Hematopoietic multipotent progenitor cell treated with erythropoietin and hydrocortisone succinate and interleukin-3 and kit ligand, for 6 days (in vitro differentiated cells): ENCODE measurements around the gene MT1G.
"Not testable (repeated sequence)": the region's sequence is repeated elsewhere in the genome, so short reads cannot be mapped to it uniquely, and the experiment has no call there.

Source experiments
- DNase-seq: peaks from one replicate; pipeline ENCODE4 v3.0.0-alpha.2; 2015

MT1G gene

DNA sequence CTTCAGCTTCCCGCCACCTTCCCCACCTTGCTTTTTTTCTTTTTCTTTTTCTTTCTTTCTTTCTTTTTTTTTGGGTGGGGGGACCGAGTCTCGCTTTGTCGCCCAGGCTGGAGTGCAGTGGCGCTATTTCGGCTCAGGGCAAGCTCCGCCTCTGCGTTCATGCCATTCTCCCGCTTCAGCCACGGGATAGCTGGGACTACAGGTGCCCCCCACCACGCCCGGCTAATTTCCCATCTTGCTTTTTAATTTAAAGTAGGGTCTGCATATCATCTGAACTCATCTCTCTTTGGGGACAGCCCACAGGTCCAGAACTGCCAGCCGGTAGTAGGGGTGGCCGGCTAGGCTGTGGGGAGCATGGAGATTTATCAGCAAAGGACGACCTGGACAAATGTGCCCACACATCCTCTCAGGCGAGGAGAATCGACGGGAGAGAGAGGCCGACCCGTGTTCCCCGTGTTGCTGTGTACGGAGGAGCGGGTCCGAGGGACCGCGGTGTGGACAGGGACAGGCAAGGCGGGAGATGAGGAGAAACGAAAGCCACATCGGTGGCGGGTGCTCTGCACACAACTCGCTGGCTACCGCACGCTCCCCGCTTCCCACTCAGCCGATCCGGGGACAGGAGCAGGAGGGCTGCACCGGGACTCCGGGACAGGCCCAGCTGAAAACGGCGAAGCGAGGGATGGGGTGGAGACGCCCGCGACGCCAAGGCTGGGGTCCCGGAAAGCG, 33.0 kb downstream of the MT1G start:
- no peak for DNase-seq

DNA sequence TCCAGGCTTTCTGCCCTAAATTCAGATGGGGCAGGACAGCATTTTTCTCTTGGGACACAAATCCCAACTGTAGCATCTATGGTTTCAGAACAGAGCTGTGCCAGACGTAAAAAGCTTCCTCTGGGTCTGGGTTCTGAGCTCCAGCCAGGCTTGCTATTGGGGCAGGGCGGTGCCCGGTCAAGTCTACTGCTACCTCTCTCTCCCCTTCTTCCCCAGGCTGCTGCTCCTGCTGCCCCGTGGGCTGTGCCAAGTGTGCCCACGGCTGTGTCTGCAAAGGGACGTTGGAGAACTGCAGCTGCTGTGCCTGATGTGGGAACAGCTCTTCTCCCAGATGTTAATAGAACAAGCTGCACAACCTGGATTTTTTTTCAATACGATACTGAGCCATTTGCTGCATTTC, 34.3 kb downstream of the MT1G start:
- DNase-seq, result no peak

DNA sequence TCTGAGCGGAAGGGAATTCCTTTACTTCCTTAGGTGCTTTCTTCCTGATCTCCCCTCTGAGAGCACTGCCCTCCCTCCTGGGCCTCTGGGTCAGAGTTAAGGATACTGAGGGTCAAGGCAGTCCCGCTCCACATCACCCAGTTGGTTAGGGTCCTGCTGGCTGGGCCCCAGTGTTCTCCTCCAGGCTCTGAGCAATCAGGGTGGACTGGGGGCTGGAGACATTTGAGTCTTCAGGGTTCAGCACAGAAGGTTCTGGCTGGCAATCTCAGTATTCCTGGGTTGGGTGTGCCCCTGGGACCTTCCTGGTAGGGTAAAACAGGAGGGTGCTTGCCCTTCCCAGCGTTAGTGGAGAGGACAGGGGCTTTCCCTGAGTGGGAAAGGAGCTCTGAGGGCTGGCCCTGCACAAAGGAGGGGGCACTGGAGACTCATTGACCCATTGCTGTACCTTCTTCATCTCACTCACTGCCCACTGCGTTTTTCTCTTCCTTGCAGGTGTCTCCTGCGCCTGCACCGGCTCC, 35.0 kb downstream of the MT1G start:
- no peak for DNase-seq

DNA sequence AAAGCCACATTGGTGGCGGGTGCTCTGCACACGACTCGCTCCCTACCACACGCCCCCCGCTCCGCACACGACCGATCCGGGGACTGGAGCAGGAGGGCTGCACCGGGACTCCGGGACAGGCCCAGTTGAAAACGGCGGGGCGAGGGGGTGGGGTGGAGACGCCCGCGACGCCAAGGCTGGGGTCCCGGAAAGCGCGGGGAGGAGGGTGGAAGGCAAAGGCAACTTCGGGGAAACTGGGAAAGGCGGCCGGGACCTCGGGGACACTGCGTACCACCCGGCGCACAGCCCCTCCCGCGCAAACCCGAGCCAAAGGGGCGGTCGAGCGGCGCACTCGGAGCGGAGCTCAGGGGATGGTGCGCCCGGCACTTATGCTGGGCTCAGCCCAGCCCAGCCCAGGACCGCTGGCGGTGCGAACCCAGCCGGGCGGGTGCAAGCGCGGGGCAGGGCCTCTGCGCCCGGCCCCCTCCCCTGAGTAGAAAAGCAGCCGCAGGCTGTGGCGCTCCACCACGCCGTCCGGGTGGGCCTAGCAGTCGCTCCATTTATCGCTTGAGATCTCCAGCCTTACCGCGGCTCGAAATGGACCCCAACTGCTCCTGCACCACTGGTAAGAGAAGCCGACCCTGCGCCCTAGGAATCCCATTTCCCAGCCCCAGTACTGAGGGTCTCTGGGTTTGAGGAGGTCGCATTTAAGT, 35.6 kb downstream of the MT1G start, which contains the start of gene MT1M:
MT1M (plus strand) TSS at position 504 of the 692 bp plus-strand sequence; CDS start at position 577, 73 bp downstream.
- peak; percentile 41 for DNase-seq

DNA sequence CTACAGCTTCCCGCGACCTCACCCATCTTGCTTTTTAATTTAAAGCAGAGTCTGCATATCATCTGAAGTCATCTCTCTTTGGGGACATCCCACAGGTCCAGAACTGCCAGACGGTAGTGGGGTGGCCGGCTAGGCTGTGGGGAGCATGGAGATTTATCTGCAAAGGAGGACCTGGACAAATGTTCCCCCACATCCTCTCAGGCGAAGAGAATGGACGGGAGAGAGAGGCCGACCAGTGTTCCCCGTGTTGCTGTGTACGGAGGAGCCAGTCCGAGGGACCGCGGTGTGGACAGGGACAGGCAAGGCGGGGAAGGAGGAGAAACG, 36.1 kb downstream of the MT1G start:
- DNase-seq, result no peak

DNA sequence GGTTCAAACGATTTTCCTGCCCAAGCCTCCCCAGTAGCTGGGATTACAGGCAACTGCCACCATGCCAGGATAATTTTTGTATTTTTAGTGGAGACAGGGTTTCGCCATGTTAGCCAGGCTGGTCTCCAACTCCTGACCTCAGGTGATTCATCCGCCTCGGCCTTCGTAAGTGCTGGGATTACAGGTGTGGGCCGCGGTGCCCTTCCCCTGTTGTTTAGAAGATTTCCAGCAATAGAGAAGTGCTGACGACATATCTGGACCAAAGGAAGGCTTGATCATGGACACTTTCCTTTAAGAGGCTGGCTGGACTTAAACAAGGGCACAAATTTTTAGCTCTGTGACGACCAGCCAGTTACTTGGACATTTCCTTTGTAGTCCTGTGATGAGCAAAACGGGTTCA, 36.7 kb downstream of the MT1G start:
- DNase-seq, result no peak

DNA sequence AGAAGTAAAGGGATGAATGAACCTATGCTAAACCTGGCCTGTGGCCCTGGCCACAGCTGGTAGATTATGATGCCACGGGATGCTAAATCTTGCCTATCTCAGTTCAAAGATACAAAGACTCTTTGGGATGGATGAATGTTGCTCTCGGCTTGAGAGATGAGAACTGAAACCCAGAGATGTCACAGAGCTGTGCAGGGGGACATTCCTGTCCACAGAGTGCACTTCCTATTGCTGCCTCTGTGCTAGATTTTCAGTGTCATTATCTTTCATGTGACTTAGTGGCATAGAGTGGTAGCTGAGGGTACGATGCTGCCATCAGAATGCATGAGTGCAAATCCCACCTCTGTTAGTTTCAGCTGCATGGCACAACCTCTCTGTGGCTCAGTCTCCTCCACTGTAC, 37.7 kb downstream of the MT1G start:
- DNase-seq, result no peak

DNA sequence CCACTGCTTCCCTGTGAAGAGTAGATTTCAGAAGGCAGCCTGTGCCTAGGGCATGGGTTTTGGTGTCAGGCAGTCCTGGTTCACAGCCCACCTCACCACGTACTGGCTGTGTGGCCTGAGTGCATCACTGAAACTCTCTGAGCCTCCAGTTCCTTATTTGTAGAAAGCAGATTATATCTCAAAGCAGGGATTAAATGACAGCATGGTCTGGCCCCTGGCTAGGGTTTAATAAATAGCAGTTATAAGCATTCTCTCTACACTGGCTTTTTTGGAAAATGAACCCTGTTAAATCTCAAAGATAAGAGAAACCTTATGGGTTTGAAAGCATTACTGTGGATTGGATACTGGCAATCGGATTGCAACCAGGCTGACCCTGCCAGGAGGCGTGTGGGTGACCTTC, 38.3 kb downstream of the MT1G start:
- no peak for DNase-seq

DNA sequence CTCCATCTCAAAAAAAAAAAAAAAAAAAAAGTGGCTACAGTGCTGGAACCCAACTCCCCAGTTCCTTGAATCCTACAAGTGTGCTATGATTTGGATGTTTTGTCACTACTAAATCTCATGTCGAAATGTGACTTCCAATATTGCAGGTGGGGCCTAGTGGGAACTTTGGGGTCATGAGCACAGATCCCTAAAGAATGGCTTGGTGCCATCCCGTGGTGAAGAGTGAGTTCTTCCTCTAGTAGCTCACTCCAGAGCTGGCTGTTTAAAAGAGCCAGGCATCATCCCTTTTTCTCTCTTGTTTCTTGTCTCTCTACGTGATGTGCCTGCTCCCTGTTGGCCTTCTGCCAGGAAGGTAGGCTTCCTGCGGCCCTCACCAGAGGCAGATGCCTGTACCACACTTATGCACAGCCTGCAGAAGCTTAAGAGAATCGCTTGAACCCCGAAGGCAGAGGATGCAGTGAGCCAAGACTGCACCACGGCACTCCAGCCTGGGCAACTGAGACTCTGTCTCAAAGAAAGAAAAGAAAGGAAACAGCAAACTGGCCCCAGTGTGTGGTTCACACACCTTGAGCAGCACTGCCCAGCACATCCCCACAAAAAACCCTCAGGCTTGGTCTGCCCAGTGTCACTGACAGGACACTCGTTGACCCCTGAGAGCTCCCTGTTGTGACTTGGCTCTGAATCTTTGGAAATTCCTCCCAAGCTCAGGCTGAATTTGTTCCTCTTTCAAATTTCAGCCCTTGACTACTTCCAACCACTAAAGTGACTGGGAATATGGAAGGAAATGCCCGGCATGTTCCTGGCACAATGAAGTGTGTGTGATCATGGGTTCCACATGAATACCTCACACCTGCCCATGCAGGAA, 39.1 kb downstream of the MT1G start:
- no peak for DNase-seq

DNA sequence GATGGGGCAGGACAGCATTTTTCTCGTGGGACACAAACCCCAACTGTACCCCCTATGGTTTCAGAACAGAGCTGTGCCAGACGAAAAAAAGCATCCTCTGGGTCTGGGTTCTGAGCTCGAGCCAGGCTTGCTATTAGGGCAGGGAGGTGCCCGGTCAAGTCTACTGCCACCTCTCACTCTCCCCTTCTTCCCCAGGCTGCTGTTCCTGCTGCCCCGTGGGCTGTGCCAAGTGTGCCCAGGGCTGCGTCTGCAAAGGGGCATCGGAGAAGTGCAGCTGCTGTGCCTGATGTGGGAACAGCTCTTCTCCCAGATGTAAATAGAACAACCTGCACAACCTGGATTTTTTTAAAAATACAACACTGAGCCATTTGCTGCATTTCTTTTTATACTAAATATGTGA, 41.2 kb downstream of the MT1G start:
- DNase-seq, result no peak

DNA sequence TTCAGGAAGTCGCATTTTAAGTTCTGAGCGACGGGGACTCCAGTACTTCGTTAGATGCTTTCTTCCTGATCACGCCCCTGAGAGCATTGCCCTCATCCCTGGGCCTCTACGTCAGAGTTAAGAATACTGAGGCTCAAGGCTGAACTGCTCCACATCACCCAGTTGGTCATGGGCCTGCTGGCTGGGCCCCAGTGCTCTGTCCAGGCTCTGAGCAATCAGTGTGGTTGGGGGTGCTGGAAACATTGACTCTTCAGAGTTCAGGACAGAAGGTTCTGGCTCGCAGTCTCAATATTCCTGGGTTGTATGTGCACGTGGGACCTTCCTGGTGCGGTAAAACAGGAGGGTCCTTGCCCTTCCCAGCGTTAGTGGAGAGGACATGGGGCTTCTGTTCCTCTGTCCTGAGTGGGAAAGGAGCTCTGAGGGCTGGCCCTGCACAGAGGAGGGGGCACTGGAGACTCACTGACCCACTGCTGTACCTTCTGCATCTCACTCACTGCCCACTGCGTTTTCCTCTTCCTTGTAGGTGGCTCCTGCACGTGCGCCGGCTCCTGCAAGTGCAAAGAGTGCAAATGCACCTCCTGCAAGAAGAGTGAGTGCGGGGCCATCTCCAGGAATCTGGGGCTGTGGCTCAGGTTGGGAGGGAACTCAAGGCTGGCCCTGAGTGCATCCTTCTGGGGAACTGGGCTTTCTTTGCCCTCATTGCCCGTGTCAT, 41.8 kb downstream of the MT1G start:
- DNase-seq, result no peak

DNA sequence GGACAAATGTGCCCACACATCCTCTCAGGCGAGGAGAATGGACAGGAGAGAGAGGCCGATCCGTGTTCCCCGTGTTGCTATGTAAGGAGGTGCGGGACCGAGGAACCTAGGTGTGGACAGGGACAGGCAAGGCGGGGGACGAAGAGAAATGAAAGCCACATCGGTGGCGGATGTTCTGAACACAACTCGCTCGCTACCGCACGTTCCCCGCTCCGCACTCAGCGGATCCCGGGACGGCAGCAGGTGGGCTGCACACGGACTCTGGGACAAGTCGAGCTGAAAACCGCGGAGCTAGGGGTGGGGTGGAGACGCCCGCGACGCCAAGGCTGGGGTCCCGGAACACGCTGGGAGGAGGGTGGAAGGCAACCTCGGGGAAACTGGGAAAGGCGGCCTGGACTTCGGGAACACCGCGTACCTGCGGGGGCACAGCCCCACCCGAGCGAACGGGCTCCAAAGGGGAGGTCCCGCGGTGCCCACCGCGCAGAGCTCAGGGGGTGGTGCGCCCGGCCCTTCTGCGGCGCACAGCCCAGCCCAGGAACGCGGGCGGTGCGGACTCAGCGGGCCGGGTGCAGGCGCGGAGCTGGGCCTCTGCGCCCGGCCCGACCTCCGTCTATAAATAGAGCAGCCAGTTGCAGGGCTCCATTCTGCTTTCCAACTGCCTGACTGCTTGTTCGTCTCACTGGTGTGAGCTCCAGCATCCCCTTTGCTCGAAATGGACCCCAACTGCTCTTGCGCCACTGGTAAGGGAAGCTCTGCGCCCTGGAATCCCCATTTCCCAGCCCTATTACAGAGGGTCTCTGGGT, 42.5 kb downstream of the MT1G start, which contains the start of gene MT1E:
MT1E (plus strand) TSS at position 642 of the 803 bp plus-strand sequence; CDS start at position 713, 71 bp downstream.
- peak; percentile 75 for DNase-seq

DNA sequence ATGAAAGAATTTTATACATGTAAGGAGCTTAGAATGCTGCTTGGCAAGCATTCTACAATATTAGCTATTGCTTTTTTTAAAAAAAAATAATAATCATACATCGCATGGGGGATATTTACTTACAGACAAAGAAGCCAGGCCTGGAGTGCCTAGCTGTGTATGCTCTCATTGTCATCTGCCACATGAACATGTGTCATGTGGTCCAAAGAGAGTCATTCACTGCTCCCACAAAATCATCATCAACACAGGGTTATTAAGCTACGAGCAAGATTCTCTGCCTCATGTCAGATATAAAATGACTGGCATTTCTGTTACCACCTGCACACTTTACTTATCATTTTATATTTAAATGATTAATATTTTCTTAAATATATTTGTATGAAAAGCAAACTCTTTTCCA, 44.2 kb downstream of the MT1G start:
- DNase-seq, result no peak

DNA sequence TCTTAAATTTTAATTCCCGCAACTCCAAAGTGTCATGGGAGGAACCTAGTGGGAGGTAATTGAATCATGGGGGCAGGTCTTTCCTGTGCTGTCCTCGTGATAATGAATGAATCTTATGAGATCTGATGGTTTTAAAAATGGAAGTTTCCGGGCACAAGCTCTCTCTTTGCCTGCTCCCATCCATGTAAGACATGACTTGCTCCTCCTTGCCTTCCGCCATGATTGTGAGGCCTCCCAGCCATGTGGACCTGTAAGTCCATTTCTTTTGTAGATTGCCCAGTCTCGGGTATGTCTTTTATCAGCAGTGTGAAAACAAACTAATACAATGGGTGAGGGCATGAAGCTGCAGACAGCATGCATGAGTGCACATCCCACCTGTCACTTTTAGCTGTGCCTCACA, 44.7 kb downstream of the MT1G start:
- DNase-seq, result not testable (repeated sequence)

DNA sequence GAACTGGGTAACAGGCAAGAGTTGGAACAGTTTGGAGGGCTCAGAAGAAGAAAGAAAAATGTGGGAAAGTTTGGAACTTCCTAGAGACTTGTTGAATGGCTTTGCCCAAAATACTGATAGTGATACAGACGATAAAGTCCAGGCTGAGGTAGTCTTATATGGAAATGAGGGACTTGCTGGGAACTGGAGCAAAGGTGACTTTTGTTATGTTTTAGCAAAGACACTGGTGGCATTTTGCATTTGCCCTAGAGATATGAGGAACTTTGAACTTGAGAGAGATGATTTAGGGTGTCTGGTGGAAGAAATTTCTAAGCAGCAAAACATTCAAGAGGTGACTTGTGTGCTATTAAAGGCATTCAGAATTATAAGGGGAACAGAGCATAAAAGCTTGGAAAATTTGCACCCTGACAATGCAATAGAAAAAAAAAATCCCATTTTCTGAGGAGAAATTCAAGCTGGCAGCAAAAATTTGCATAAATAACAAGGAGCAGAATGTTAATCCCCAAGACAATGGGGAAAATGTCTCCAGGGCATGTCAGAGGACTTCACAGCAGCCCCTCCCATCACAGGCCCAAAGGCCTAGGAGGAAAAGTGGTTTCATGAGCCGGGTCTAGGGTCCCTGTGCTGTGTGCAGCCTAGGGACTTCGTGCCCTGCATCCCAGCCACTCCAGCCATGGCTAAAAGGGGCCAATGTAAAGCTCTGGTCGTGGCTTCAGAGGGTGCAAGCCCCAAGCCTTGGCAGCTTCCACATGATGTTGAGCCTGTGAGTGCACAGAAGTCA, 46.0 kb downstream of the MT1G start:
- DNase-seq, result not testable (repeated sequence)

DNA sequence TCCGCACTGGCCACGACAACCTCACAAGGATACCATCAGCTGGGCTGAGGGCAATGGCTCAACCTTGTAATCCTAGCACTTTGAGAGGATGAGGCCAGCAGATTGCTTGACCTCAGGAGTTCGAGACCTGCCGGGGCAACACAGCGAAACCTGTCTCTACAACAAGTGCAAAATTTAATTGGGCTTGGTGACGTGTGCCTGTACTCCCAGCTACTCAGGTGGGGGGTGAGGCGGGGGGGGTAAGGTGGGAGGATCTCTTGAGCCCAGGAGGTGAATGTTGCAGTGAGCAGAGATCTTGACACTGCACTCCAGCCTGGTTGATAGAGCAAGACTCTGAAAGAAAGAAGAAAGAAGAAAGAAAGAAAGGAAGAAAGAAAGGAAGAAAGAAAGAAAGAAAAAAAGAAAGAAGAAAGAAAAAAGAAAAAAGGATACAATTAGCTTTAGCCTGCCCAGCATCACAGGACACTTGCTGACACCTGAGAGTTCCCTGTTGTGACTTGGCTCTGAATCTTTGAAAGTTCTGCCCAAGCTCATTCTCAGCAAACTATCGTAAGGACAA, 47.4 kb downstream of the MT1G start:
- no peak for DNase-seq

DNA sequence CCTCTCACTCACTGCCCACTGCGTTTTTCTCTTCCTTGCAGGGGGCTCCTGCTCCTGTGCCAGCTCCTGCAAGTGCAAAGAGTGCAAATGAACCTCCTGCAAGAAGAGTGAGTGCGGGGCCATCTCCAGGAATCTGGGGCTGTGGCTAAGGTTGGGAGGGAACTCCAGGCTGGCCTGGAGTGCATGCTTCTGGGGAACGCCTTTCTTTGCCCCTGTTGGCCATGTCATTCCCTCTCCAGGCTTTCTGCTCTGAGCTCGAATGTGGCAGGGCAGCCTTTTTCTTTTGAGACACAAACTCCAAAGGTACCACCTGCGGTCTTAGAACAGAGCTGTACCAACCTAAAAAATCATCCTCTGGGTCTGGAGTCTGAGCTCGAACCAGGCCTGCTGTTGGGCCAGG, 49.7 kb downstream of the MT1G start:
- DNase-seq, result no peak

DNA sequence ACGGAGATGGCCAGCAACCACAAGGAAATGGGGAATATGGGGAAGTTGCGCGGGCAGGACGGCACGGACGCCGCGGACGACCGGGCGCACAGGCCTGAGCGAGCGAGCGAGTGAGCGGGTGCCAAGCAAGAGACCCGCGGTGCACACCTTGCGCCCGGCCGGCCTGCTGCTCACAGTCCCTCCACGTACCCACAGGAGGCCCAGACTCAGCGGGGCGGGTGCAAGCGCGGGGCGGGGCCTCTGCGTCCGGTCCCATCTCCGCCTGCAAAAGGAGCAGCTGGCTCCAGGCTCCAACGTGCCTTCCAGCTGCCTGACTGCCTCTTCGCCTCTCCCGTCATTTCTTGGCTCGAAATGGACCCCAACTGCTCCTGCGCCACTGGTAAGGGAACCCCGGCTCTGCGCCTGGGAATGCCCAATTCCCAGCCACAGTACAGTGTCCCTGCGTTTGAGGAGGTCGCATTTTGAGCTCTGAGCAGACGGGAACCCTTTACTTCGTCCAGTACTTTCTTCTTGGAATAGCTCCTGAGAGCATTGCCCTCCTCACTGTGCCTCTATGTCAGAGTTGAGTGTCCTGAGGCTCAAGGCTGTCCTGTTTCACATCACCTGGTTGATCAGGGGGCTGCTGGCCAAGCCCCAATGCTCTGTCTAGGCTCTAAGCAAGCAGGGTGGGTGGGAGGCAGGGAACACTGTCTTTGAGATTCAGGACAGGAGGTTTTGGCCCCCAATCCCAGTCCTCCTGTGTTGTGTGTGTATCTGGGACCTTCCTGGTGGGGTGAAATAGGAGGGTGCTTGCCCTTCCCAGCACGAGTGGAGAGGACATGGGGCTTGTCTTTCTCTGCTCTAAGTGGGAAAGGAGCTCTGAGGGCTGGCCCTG, 50.4 kb downstream of the MT1G start:
- peak; percentile 58 for DNase-seq
